ENCODE data around the gene NPY4R2. TPM values are rescaled to one million over a fixed set of nuclear protein-coding genes. Genes with fewer than 3 reads are reported as not detected.

Gene NPY4R2
- not detected in 2 replicates for total RNA-seq

GRCh38 chr10:47918475-47918874 lies at the start of gene NPY4R2:
NPY4R2 (plus strand) TSS chr10:47918662; CDS start chr10:47921988, 3,326 bp downstream.

Other genes starting within 250 kb of the NPY4R2 start
- 1.2 and 3.0 TPM in 2 replicates for gene SYT15B, start 155.1 kb upstream of the NPY4R2 start, total RNA-seq
- not detected in 2 replicates for gene FAM25C, start 81.1 kb downstream of the NPY4R2 start, total RNA-seq